Germinal center (tissue), 1 donor: Measurements from ENCODE around the gene SLC35A4.
"Not testable (repeated sequence)": the region's sequence is repeated elsewhere in the genome, so short reads cannot be mapped to it uniquely, and the experiment has no call there.

Experiments used
- DNase-seq: peaks from one replicate; pipeline ENCODE4 v3.0.0; 2012; ENCODE audit warnings: mixed read lengths, low spot score

SLC35A4 gene

GRCh38 chr5:140590861-140591260, 26.2 kb downstream of the SLC35A4 start:
- no peak for DNase-seq

- no peak for DNase-seq
Observed at GRCh38 chr5:140591747-140592372, 27.2 kb downstream of the SLC35A4 start.

- not testable (repeated sequence) for DNase-seq
Observed at GRCh38 chr5:140593070-140593469, 28.4 kb downstream of the SLC35A4 start.

DNA sequence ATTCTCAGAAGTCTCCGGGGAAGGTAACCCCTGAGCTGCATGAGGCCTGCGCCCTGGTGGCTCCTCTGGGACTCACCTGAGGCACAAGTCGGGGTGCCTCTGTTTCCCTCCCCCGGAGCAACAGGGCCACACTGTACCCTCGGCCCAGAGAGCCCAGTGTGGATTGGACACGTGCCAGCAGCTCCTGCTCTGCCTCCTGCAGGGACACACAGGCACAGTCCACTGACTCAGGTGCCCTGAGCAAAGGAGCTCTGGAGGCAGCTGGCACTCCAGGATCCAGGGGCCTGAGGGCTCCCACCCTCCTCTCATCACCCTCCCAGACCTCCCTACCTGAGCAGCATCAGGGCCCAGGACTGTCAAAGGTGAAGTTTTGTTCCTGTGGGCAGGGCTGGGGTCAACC, 29.5 kb downstream of the SLC35A4 start:
- DNase-seq = no peak

DNA sequence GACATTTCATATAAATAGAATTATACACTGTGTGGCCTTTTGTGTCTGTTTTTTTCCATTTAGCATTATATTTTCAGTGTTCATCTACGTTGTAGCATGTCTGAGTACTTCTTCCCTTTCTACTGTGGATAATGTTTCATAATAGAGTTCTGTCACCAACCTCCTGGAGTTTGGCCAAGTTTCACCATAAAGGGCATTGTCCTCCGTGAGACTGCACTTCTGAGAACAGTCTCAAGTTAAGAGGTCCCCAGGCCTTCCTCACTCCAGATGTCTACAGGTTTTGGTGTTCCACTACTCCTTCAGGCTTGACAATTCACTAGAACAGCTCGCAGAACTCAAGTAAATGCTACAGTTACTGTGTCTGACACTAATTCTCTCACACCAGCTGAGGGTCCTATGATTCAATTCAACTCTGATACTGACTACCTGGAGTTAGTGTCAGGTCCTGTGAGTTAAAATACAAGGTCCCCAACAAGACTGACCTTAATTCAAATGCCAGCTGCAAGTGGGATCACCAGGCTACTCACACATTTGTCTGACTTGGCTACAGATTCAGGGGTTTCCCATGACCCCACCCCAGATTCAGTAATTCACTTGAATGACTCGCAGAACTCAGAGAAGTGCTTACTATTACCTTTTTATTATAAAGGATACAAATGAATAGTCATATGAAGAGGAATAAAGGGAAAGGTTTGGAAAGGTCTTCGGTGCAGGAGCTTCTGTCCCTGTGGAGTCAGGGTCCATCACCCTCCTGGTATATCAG, 31.1 kb downstream of the SLC35A4 start:
- no peak for DNase-seq

- DNase-seq = no peak
Observed at GRCh38 chr5:140596321-140596741, 31.7 kb downstream of the SLC35A4 start.

GRCh38 chr5:140598836-140599235, 34.2 kb downstream of the SLC35A4 start:
- no peak for DNase-seq

DNA sequence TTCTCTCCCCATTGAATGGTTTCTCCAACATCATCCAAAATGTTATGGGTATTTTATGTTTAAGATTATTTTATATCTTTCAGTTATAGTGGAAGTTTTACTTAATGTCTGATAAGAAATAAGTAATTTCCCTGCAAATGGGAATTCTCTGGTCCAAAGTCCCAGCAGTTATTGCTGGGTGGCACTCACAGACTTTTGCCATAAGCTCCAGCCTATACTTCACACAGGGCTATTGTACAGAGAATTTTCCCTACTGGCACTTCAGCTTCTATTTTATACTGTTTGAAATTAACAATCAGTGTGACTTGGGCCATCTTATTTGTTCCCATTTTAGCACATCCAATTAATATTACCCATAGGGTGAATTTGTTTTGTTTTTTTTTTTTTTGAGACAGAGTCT, 35.5 kb downstream of the SLC35A4 start:
- no peak for DNase-seq

DNA sequence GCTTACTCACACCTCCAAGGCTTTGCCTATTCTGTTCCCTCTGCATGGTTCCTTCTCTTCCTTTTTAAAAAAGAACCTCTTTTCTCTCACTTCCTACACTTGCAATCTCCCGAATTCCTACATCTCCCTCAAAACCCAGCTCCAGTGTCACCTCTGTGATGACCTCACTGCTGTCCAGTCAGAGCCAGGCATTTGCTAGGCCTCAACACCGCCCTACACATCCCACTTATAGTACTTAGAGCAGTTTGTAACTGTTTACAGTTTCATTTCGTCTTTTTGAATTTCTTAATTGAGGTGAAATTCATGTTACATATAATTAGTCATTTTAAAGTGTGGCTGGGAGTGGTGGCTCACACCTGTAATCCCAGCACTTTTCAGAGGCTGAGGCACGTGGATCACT, 37.5 kb downstream of the SLC35A4 start:
- no peak for DNase-seq

- not testable (repeated sequence) for DNase-seq
Observed at GRCh38 chr5:140603446-140603698, 38.7 kb downstream of the SLC35A4 start.

DNA sequence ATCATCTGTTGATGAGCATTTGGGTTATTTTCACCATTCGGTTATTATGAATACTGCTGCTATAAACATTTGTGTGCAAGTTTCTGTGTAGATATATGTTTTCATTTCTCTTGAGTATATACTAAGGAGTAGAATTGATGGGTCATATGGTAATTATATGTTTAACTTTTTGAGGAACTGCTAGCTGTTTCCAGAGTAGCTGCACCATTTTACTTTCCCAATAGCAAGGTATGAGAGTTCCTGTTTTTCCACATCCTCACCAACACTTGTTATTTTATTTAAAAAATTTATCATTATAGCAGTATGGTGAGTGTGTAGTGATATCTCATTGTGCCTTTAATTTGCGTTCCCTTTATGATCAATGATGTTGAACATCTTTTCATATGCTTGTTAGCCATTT, 39.1 kb downstream of the SLC35A4 start:
- DNase-seq = no peak

- DNase-seq = no peak
Observed at GRCh38 chr5:140605879-140606278, 41.3 kb downstream of the SLC35A4 start.

DNA sequence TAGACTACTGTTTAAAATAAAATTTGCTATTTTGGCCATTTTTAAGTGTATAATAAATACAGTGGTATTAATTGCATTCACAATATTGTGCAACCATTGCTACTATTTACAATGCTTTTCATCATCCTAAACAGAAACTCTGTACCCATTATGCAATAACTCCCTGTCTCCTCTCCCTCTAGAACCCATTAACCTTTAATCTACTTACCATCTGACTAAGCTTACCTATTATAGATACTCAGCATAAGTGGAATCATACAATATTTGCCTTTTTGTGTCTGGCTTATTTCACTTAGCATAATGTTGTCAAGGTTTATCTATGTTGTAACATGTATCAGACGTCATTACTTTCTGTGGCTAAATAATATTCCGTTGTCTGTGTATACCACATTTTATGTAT, 42.4 kb downstream of the SLC35A4 start:
- no peak for DNase-seq

- DNase-seq = no peak
Observed at GRCh38 chr5:140608722-140609121, 44.1 kb downstream of the SLC35A4 start.

GRCh38 chr5:140609126-140609525, 44.5 kb downstream of the SLC35A4 start:
- no peak for DNase-seq

DNA sequence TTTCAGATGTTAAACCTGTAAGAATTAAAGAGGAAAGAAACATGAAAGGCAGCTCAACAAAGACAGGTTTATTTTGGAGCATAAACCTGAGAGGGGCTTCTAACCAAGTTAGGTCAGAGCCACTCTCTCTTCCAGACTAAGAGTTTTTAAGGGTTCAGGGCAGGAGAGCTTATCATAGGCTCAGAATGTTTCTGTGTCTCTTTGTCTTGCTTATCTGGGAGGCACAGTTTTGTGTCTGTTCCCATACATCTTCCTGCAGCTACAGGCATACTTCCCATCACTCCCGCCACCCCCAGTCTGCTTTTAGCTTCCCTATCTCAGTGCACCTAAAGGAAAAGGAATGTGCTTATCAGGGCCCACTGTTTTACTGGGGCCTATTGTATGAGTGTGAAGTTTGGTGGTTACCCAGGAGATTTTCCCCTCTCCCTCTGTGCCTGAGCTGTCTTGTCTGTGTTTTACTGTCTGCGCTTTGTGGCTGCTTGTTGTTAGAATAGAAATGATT, 46.4 kb downstream of the SLC35A4 start:
- no peak for DNase-seq
